DND-41 (cell line): Measurements from ENCODE around the gene NTMT1.
A peak's percentile ranks its signal among the peaks of the same experiment; 100 is the strongest.

Source experiments
- ATAC-seq: fragments of 200-7000 bp; cut with Tn5 transposase; 3 replicates; pipeline ENCODE4 v1.9.1; 2021; ENCODE audit warnings: low read depth; ENCODE audit not compliant: insufficient read depth
- DNase-seq: peaks from one replicate; pipeline ENCODE4 v3.0.0-alpha.2; 2020
- H2AFZ ChIP-seq: 2 replicates; pipeline ENCODE4 v1.6.0; 2012; ENCODE audit warnings: low read depth, low read length
- H3K27ac ChIP-seq: 2 replicates; pipeline ENCODE4 v1.5.1; 2012; ENCODE audit warnings: low read length, inconsistent platforms
- H3K27me3 ChIP-seq: fragments of 200-600 bp; sonication (generic); 2 replicates; pipeline ENCODE4 v1.6.0; 2012; ENCODE audit warnings: low read length, mild to moderate bottlenecking, inconsistent platforms; ENCODE audit not compliant: insufficient read depth, poor library complexity
- H3K36me3 ChIP-seq: 2 replicates; pipeline ENCODE4 v1.5.1; 2012; ENCODE audit warnings: low read length, inconsistent platforms; ENCODE audit not compliant: insufficient read depth
- H3K4me1 ChIP-seq: 2 replicates; pipeline ENCODE4 v1.5.1; 2012; ENCODE audit warnings: mild to moderate bottlenecking, low read length; ENCODE audit not compliant: insufficient read depth
- H3K4me2 ChIP-seq: 2 replicates; pipeline ENCODE4 v1.6.0; 2012; ENCODE audit warnings: mild to moderate bottlenecking, moderate library complexity, low read length, inconsistent platforms; ENCODE audit not compliant: insufficient read depth
- H3K4me3 ChIP-seq, 2 experiments: fragments of 200-600 bp in 1 of 2; shearing (Covaris generic) in 1 of 2; 2 replicates each; pipeline ENCODE4 v1.5.1; 2012 to 2016; ENCODE audit warnings: inconsistent platforms in 2 of 2, low read length in 2 of 2, mild to moderate bottlenecking in 2 of 2, low read depth in 1 of 2, moderate library complexity in 1 of 2
- H3K79me2 ChIP-seq: 2 replicates; pipeline ENCODE4 v1.6.0; 2012; ENCODE audit warnings: low read length, inconsistent platforms; ENCODE audit not compliant: insufficient read depth
- H3K9ac ChIP-seq: 2 replicates; pipeline ENCODE4 v1.6.0; 2012; ENCODE audit warnings: low read depth, mild to moderate bottlenecking, inconsistent platforms, low read length, moderate library complexity
- H3K9me3 ChIP-seq: 2 replicates; pipeline ENCODE4 v1.5.1; 2012; ENCODE audit warnings: low read length, moderate library complexity, mild to moderate bottlenecking, inconsistent platforms; ENCODE audit not compliant: insufficient read depth, severe bottlenecking
- H4K20me1 ChIP-seq: 2 replicates; pipeline ENCODE4 v1.6.0; 2012; ENCODE audit warnings: low read length; ENCODE audit not compliant: insufficient read depth
- CTCF ChIP-seq: IDR thresholded peaks from 2 replicates; pipeline ENCODE4 v1.5.1; 2012; ENCODE audit warnings: borderline replicate concordance, low read length, moderate library complexity, mild to moderate bottlenecking; ENCODE audit not compliant: poor library complexity, severe bottlenecking; ENCODE audit errors: extremely low read depth
- EZH2 ChIP-seq: IDR thresholded peaks from 3 replicates; pipeline ENCODE4 v1.6.1; 2012; ENCODE audit warnings: borderline replicate concordance, low read depth, mild to moderate bottlenecking, moderate library complexity, low read length, inconsistent platforms; ENCODE audit not compliant: severe bottlenecking

Gene NTMT1

DNA sequence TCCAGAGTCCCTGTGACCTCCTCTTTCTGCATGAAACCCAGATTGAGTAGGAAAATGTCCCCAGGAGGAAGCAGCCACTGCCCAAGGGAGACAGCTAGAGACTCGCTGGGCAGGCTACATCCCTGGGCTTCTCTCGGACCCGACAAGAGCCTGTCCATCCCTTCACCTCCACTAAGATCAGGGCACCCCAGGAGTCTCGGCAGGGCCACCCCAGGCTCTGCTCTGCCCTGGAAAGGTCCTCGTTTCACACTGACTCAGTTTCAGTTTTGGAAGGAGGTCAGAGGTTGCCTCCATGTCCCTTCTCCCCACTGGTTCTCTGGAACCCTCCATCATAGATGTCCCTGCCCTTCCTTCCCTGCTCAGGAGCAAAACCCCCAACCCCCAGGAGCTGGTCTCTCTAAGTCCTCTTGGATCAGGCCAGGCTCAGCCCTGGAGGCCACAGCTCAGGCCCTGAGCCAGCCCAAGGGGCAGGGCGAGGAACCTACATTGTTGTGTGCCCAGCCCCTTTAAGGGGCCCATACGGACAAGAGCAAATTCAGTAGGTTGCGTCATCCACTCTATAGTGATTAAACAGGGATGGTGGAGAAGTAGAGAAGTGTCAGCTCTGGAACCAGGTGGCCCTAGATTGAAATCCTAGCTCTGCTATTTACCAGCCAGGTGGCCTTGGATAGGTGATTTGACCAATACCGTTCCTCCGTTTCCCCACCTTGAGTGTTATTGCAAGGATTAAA lies 42.5 kb upstream of the NTMT1 start:
- ATAC-seq, result no peak
- Histone ChIP-seq H3K9ac (no peak overlapping the region), H3K4me2 (no peak overlapping the region)

DNA sequence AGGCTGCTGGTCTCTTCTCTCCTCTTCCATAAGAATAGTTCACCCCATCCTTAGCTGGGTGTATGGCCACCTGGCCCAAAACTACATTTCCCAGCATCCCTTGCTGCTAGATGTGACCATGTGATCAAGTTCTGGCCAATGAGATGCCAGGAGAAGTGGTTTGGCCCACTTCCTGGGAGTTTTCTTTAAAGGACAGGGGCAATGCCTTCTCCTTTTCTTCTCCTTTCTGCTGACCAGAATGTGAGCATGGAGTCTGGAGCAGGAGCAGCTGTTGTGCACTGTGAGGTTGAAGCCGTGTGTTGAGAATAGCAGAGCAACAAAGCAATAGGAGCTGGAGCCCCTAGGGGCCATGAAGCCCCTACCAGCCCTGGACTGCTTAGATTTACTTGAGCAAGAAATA lies 41.8 kb upstream of the NTMT1 start:
- H2AFZ ChIP-seq, result peak overlapping the region; percentile 64
- H3K4me3 ChIP-seq, result no peak overlapping the region
- no peaks in the 10 kb centered on the region for H3K9me3 ChIP-seq
- peaks cover 19% of the 10 kb centered on the region for H3K4me1 ChIP-seq
- no peaks in the 10 kb centered on the region for H4K20me1 ChIP-seq
- peak overlapping the region; percentile 47; the same call in 1 of the 2 replicates for H3K27ac ChIP-seq
- peak; percentile 75 for ATAC-seq
- DNase-seq, result peak; percentile 74
- H3K36me3 ChIP-seq, result no peaks in the 10 kb centered on the region
- H3K9ac ChIP-seq, result no peak overlapping the region
- no peaks in the 10 kb centered on the region for H3K79me2 ChIP-seq
- H3K27me3 ChIP-seq, result no peaks in the 10 kb centered on the region
- H3K4me2 ChIP-seq, result peak overlapping the region; percentile 33; the same call in 1 of the 2 replicates
- TF ChIP-seq EZH2 (no peak), CTCF (no peak)

More for the DNA sequence above, 42.5 kb upstream of the NTMT1 start:
- no peaks in the 10 kb centered on the region for H4K20me1 ChIP-seq
- H3K27ac ChIP-seq, result no peak overlapping the region
- no peaks in the 10 kb centered on the region for H3K36me3 ChIP-seq
- peaks cover 19% of the 10 kb centered on the region for H3K4me1 ChIP-seq
- H2AFZ ChIP-seq, result no peak overlapping the region
- H3K79me2 ChIP-seq, result no peaks in the 10 kb centered on the region
- no peaks in the 10 kb centered on the region for H3K27me3 ChIP-seq
- no peak for DNase-seq
- no peak for TF ChIP-seq CTCF
- no peak for TF ChIP-seq EZH2
- no peak overlapping the region for H3K4me3 ChIP-seq
- H3K9me3 ChIP-seq, result no peaks in the 10 kb centered on the region

- H3K4me2 ChIP-seq, result no peak overlapping the region
- no peak overlapping the region for H3K4me3 ChIP-seq
- H3K27ac ChIP-seq, result no peak overlapping the region
- H4K20me1 ChIP-seq, result no peaks in the 10 kb centered on the region
- no peaks in the 10 kb centered on the region for H3K9me3 ChIP-seq
- no peak overlapping the region for H2AFZ ChIP-seq
- peaks cover 19% of the 10 kb centered on the region for H3K4me1 ChIP-seq
- H3K27me3 ChIP-seq, result no peaks in the 10 kb centered on the region
- H3K36me3 ChIP-seq, result no peaks in the 10 kb centered on the region
- TF ChIP-seq EZH2, result no peak
- TF ChIP-seq CTCF, result no peak
- ATAC-seq, result no peak
- no peaks in the 10 kb centered on the region for H3K79me2 ChIP-seq
- DNase-seq, result no peak
- H3K9ac ChIP-seq, result no peak overlapping the region
These were observed 40.6 kb upstream of the NTMT1 start for GRCh38 chr9:129585352-129585751.
